GM12892 (cell line): Measurements from ENCODE around the gene TNFSF4.

Experiments used
- POLR2A ChIP-seq: IDR thresholded peaks from 2 replicates; pipeline ENCODE4 v1.6.1; 2011; ENCODE audit warnings: low read depth, low read length, control low read depth
- POLR2AphosphoS5 ChIP-seq: IDR thresholded peaks from 2 replicates; pipeline ENCODE4 v1.6.1; 2011; ENCODE audit warnings: low read depth, low read length, control low read depth
- TAF1 ChIP-seq: IDR thresholded peaks from 2 replicates; pipeline ENCODE4 v1.6.1; 2011; ENCODE audit warnings: low read depth, mild to moderate bottlenecking, control low read depth, low read length, borderline replicate concordance

DNA sequence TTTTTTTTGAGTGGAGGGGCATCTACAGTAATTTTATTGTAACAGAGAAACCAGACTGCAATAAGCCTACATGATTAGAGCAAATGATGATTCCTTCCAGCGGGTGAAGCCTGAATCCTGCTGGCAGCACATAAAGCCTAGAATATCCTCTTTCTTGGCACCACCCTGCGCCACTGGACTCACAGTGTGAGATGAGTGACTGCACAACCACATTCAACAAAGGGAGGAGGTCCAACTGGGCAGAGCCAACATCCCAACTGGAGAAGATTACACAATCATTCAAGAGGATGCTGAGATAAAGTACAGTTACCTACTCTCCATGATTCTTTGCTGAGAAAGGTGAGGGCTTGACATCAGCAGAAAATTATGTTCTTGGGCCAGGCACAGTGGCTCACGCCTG, 67.4 kb downstream of the TNFSF4 start:
- no peak for TF ChIP-seq POLR2AphosphoS5
- no peak for TF ChIP-seq POLR2A
- TF ChIP-seq TAF1, result no peak
